Endodermal cell (in vitro differentiated cells): ENCODE data around the gene PRKCQ. TPM values are rescaled to one million over a fixed set of nuclear protein-coding genes. Genes with fewer than 3 reads are reported as not detected.
A peak's percentile ranks its signal among the peaks of the same experiment; 100 is the strongest.

Source experiments
- DNase-seq: peaks from one replicate; pipeline ENCODE4 v3.0.0-alpha.2; 2017
- H3K27ac ChIP-seq: 2 replicates; pipeline ENCODE4 v1.5.1; 2013; ENCODE audit warnings: mild to moderate bottlenecking, low read depth, low read length, moderate library complexity
- H3K27me3 ChIP-seq: 2 replicates; pipeline ENCODE4 v1.6.1; 2013; ENCODE audit warnings: mild to moderate bottlenecking, low read length, moderate library complexity; ENCODE audit not compliant: insufficient read depth, control insufficient read depth, poor library complexity, severe bottlenecking
- H3K36me3 ChIP-seq: 2 replicates; pipeline ENCODE4 v1.7.0; 2013; ENCODE audit warnings: mild to moderate bottlenecking, low read length, moderate library complexity; ENCODE audit not compliant: control insufficient read depth, insufficient read depth
- H3K4me1 ChIP-seq: one replicate; pipeline ENCODE4 v1.7.0; 2013; ENCODE audit warnings: low read length; ENCODE audit not compliant: control insufficient read depth, insufficient read depth
- H3K4me3 ChIP-seq: 2 replicates; pipeline ENCODE4 v1.5.1; 2013; ENCODE audit warnings: mild to moderate bottlenecking, low read length, moderate library complexity
- H3K9ac ChIP-seq: 2 replicates; pipeline ENCODE4 v1.6.1; 2013; ENCODE audit warnings: mild to moderate bottlenecking, low read length, moderate library complexity; ENCODE audit not compliant: poor library complexity, severe bottlenecking; ENCODE audit errors: extremely low read depth
- H3K9me3 ChIP-seq: 2 replicates; pipeline ENCODE4 v1.6.1; 2013; ENCODE audit warnings: mild to moderate bottlenecking, low read length, moderate library complexity; ENCODE audit not compliant: control insufficient read depth
- H3K27ac Mint-ChIP-seq: 2 replicates; pipeline ENCODE4 v1.8.0; 2020; ENCODE audit warnings: mixed read lengths
- H3K27me3 Mint-ChIP-seq: 2 replicates; pipeline ENCODE4 v1.8.0; 2021; ENCODE audit warnings: mild to moderate bottlenecking, mixed read lengths; ENCODE audit not compliant: insufficient read depth
- H3K36me3 Mint-ChIP-seq: 2 replicates; pipeline ENCODE4 v1.8.0; 2020; ENCODE audit warnings: low read depth, mixed read lengths
- H3K4me1 Mint-ChIP-seq: 2 replicates; pipeline ENCODE4 v1.8.0; 2020; ENCODE audit warnings: mixed read lengths
- H3K4me3 Mint-ChIP-seq: 2 replicates; pipeline ENCODE4 v1.8.0; 2020; ENCODE audit warnings: mild to moderate bottlenecking, moderate library complexity, mixed read lengths
- H3K9me3 Mint-ChIP-seq: 2 replicates; pipeline ENCODE4 v1.8.0; 2020; ENCODE audit warnings: mild to moderate bottlenecking, mixed read lengths
- CTCF ChIP-seq: fragments of 200-600 bp; sonication (generic); conservative IDR thresholded peaks from 2 replicates; pipeline ENCODE4 v1.5.0; 2021; ENCODE audit warnings: antibody characterized with exemption, mild to moderate bottlenecking
- WGBS, 2 experiments: methylation state at CpG; one replicate each; pipeline versions ENCODE4 v1.1.5 to v1.1.7; 2013; ENCODE audit warnings: missing lambda C conversion rate in 2 of 2, mixed read lengths in 1 of 2; ENCODE audit not compliant: insufficient coverage in 1 of 2, insufficient read length in 1 of 2; 5-methylcytosine and 5-hydroxymethylcytosine counted together
- total RNA-seq, 2 donors: library from RNA; stranded (reverse); fragmentation: NEBNext Ultra II Directional in 1 of 2; extraction: Animal tissue kit (Norgen Biotek cat#: 25700) in 1 of 2; gene quantifications; 2 replicates in 1 of 2; 3 replicates in 1 of 2; pipeline ENCODE4 v1.2.1, GENCODE V29; 2021

The PRKCQ gene
- total RNA-seq, 2 donors from 2014 or later: 24.3 to 29.1 TPM

GRCh38 chr10:6478722-6479121, 101.4 kb downstream of the PRKCQ start:
- peaks cover 82% of the 10 kb centered on the region for H3K36me3 ChIP-seq
- H3K4me3 Mint-ChIP-seq: no peak overlapping the region
- no peak overlapping the region for H3K27ac Mint-ChIP-seq
- no peaks in the 10 kb centered on the region for H3K9me3 Mint-ChIP-seq
- H3K4me1 ChIP-seq: no peaks in the 10 kb centered on the region
- no peaks in the 10 kb centered on the region for H3K27me3 Mint-ChIP-seq
- peaks cover 56% of the 10 kb centered on the region for H3K36me3 Mint-ChIP-seq
- no peak for DNase-seq
- TF ChIP-seq CTCF: peak; percentile 58
- no peak overlapping the region for H3K27ac ChIP-seq
- H3K27me3 ChIP-seq: no peaks in the 10 kb centered on the region
- no peaks in the 10 kb centered on the region for H3K9me3 ChIP-seq
- H3K9ac ChIP-seq: no peak overlapping the region
- no peak overlapping the region for H3K4me3 ChIP-seq
- WGBS, 2 experiments: 96 to 97% methylated on average over 7 to 8 of the region's 8 CpGs
- no peaks in the 10 kb centered on the region for H3K4me1 Mint-ChIP-seq

GRCh38 chr10:6476989-6477388, 103.1 kb downstream of the PRKCQ start:
- no peak overlapping the region for H3K9ac ChIP-seq
- 91 to 100% methylated on average over 1 to 2 of the region's 2 CpGs for WGBS, 2 experiments
- H3K36me3 Mint-ChIP-seq: peaks cover 43% of the 10 kb centered on the region
- H3K4me3 Mint-ChIP-seq: no peak overlapping the region
- H3K4me1 ChIP-seq: no peaks in the 10 kb centered on the region
- no peak overlapping the region for H3K4me3 ChIP-seq
- H3K36me3 ChIP-seq: peaks cover 78% of the 10 kb centered on the region
- H3K27ac ChIP-seq: no peak overlapping the region
- H3K4me1 Mint-ChIP-seq: no peaks in the 10 kb centered on the region
- H3K27me3 ChIP-seq: no peaks in the 10 kb centered on the region
- H3K27me3 Mint-ChIP-seq: no peaks in the 10 kb centered on the region
- H3K9me3 ChIP-seq: no peaks in the 10 kb centered on the region
- H3K9me3 Mint-ChIP-seq: no peaks in the 10 kb centered on the region
- DNase-seq: no peak
- H3K27ac Mint-ChIP-seq: no peak overlapping the region
- no peak for TF ChIP-seq CTCF

GRCh38 chr10:6474871-6475270, 105.2 kb downstream of the PRKCQ start:
- no peaks in the 10 kb centered on the region for H3K9me3 ChIP-seq
- H3K4me3 Mint-ChIP-seq: no peak overlapping the region
- H3K4me1 ChIP-seq: no peaks in the 10 kb centered on the region
- WGBS, 2 experiments: 94 to 100% methylated on average over 2 to 5 of the region's 5 CpGs
- H3K27ac ChIP-seq: no peak overlapping the region
- H3K27ac Mint-ChIP-seq: peak overlapping the region; percentile 22
- no peaks in the 10 kb centered on the region for H3K27me3 ChIP-seq
- DNase-seq: no peak
- H3K4me3 ChIP-seq: no peak overlapping the region
- no peak for TF ChIP-seq CTCF
- no peak overlapping the region for H3K9ac ChIP-seq
- no peaks in the 10 kb centered on the region for H3K4me1 Mint-ChIP-seq
- no peaks in the 10 kb centered on the region for H3K27me3 Mint-ChIP-seq
- peaks cover 50% of the 10 kb centered on the region for H3K36me3 Mint-ChIP-seq
- peaks cover 70% of the 10 kb centered on the region for H3K36me3 ChIP-seq
- peaks cover under 1% of the 10 kb centered on the region for H3K9me3 Mint-ChIP-seq
